Measurements from ENCODE around the gene ISCU.

DNA sequence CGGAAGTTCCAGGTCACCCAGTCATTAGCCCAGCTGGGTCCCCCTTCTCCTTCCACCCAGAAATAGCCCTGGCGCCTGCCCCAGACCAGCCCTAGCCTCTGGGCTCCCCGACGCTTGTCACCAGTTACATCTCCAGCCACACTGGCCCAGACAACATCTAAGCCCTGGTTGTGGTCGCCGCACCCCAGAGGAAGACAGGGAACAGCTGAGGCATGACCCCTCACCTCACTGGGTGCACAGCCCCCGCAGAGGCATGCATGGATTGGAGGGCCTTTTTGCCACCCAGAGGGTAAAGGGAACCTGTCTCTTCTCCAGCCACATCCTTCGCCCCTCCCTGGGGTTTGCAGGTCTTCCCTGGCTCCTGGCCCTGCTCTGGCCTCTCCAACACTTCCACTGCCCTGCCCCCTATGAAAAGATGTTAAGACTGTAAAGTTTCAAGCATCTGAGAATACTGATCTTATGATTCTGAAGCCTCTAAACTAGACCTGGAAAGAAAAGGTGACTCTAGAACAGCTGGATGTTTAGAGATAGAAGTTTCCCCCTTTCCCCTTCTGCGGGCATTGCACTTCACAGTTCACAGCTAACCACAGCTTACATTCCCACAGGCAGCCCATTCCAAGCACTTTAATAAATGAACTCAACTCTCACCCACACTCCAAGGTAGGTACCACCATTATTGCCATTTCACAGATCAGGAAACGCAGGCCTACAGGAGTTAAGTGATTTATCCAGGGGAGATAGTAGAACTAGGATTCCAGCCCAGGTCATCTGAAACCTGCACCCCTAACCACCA lies 20.8 kb downstream of the ISCU start:
- TF ChIP-seq, protein P1, sequence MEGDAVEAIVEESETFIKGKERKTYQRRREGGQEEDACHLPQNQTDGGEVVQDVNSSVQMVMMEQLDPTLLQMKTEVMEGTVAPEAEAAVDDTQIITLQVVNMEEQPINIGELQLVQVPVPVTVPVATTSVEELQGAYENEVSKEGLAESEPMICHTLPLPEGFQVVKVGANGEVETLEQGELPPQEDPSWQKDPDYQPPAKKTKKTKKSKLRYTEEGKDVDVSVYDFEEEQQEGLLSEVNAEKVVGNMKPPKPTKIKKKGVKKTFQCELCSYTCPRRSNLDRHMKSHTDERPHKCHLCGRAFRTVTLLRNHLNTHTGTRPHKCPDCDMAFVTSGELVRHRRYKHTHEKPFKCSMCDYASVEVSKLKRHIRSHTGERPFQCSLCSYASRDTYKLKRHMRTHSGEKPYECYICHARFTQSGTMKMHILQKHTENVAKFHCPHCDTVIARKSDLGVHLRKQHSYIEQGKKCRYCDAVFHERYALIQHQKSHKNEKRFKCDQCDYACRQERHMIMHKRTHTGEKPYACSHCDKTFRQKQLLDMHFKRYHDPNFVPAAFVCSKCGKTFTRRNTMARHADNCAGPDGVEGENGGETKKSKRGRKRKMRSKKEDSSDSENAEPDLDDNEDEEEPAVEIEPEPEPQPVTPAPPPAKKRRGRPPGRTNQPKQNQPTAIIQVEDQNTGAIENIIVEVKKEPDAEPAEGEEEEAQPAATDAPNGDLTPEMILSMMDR (optimal IDR thresholded peaks at IDR 0.05 in 1 of 3, IDR thresholded peaks at IDR 0.05 in 1 of 3, conservative IDR thresholded peaks at IDR 0.05 in 1 of 3; ENCODE audit: extremely low read depth in 1 of 3, insufficient read depth in 2 of 3, low read length in 3 of 3) = no peak
- TF ChIP-seq EZH2 (IDR thresholded peaks at IDR 0.05; ENCODE audit: low read length) = no peak

Data from keratinocyte (primary cell).